SW480 (cell line): Measurements from ENCODE around the gene LRIG1.

ENCODE experiments used
- DNase-seq: peaks from one replicate; pipeline ENCODE4 v3.0.0-alpha.2; 2016; ENCODE audit warnings: low spot score

LRIG1 gene

GRCh38 chr3:66344848-66345578 is 155.8 kb downstream of the LRIG1 start:
- no peak for DNase-seq

GRCh38 chr3:66344391-66344811 is 156.4 kb downstream of the LRIG1 start:
- no peak for DNase-seq

GRCh38 chr3:66342717-66343356 is 158.0 kb downstream of the LRIG1 start:
- DNase-seq: no peak

GRCh38 chr3:66338927-66339326 is 161.9 kb downstream of the LRIG1 start:
- DNase-seq: no peak

GRCh38 chr3:66336333-66336766 is 164.5 kb downstream of the LRIG1 start:
- no peak for DNase-seq

- no peak for DNase-seq
These were observed 165.2 kb downstream of the LRIG1 start for GRCh38 chr3:66335671-66336070.
